ENCODE data around the gene ATP9B. TPM values are rescaled to one million over a fixed set of nuclear protein-coding genes. Genes with fewer than 3 reads are reported as not detected.

Gene ATP9B
- total RNA-seq, 1 experiment from 2014 or later: 44.4 TPM

DNA sequence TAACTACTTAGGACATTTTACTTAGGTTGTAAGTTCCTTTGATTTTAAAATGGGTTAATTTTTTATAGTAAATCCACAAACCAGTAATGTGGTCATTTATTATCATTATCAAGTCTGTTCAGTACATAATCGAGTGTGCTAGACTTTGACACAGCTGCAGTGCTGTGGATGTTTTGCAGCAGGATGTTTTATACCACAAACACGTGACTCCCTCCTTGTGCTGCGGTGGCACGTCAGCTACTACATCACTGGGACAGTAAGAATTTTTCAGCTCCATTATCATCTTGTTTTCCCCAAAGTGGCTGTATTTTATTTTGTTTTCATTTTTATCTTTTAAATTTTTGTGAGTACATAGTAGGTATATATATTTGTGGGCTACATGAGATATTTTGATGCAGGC is 70.0 kb downstream of the ATP9B start:
- POLR2A ChIA-PET: no interaction called here
- H3K4me3 ChIP-seq (ENCODE audit: low read depth in 2 of 2, low read length in 2 of 2): no peak overlapping the region
- intact Hi-C loops (cut with micrococcal nuclease; ENCODE audit: unreplicated experiment): no loop called here
- in situ Hi-C loops (cut with HindIII; ENCODE audit: low pct_unique_long_range_greater_than_20kb, low sequenced_read_pairs): no loop called here
- TF ChIP-seq SIN3A (IDR thresholded peaks at IDR 0.05; ENCODE audit: borderline replicate concordance, insufficient read depth, low read depth, low read length): no peak
- no peak for TF ChIP-seq POLR2AphosphoS5 (IDR thresholded peaks at IDR 0.05; ENCODE audit: low read depth, low read length)
- no peak for TF ChIP-seq TCF7L2 (IDR thresholded peaks at IDR 0.05; ENCODE audit: low read depth, low read length)
- TF ChIP-seq, protein P1, sequence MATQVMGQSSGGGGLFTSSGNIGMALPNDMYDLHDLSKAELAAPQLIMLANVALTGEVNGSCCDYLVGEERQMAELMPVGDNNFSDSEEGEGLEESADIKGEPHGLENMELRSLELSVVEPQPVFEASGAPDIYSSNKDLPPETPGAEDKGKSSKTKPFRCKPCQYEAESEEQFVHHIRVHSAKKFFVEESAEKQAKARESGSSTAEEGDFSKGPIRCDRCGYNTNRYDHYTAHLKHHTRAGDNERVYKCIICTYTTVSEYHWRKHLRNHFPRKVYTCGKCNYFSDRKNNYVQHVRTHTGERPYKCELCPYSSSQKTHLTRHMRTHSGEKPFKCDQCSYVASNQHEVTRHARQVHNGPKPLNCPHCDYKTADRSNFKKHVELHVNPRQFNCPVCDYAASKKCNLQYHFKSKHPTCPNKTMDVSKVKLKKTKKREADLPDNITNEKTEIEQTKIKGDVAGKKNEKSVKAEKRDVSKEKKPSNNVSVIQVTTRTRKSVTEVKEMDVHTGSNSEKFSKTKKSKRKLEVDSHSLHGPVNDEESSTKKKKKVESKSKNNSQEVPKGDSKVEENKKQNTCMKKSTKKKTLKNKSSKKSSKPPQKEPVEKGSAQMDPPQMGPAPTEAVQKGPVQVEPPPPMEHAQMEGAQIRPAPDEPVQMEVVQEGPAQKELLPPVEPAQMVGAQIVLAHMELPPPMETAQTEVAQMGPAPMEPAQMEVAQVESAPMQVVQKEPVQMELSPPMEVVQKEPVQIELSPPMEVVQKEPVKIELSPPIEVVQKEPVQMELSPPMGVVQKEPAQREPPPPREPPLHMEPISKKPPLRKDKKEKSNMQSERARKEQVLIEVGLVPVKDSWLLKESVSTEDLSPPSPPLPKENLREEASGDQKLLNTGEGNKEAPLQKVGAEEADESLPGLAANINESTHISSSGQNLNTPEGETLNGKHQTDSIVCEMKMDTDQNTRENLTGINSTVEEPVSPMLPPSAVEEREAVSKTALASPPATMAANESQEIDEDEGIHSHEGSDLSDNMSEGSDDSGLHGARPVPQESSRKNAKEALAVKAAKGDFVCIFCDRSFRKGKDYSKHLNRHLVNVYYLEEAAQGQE (IDR thresholded peaks at IDR 0.05; ENCODE audit: insufficient read depth in 1 of 2, low read depth in 2 of 2, low read length in 1 of 2): no peak
- TF ChIP-seq, protein P2, sequence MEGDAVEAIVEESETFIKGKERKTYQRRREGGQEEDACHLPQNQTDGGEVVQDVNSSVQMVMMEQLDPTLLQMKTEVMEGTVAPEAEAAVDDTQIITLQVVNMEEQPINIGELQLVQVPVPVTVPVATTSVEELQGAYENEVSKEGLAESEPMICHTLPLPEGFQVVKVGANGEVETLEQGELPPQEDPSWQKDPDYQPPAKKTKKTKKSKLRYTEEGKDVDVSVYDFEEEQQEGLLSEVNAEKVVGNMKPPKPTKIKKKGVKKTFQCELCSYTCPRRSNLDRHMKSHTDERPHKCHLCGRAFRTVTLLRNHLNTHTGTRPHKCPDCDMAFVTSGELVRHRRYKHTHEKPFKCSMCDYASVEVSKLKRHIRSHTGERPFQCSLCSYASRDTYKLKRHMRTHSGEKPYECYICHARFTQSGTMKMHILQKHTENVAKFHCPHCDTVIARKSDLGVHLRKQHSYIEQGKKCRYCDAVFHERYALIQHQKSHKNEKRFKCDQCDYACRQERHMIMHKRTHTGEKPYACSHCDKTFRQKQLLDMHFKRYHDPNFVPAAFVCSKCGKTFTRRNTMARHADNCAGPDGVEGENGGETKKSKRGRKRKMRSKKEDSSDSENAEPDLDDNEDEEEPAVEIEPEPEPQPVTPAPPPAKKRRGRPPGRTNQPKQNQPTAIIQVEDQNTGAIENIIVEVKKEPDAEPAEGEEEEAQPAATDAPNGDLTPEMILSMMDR (IDR thresholded peaks at IDR 0.05): no peak
- H3K4me1 ChIP-seq (ENCODE audit: control insufficient read depth, insufficient read depth, low read length): no peaks in the 10 kb centered on the region
- no peaks in the 10 kb centered on the region for H3K27me3 ChIP-seq (ENCODE audit: control insufficient read depth, insufficient read depth, low read length)
- CTCF ChIA-PET: no interaction called here
- no peak overlapping the region for H3K27ac ChIP-seq (ENCODE audit: low read length)
- no TSS peak for BruUV-seq (replicated peaks)
- H3K9me3 ChIP-seq (ENCODE audit: control insufficient read depth, insufficient read depth, low read depth, low read length): no peaks in the 10 kb centered on the region
- DNase-seq (ENCODE audit: low read depth, low spot score) (no peak), ATAC-seq (no peak)
- no peaks in the 10 kb centered on the region for H3K36me3 ChIP-seq (ENCODE audit: control insufficient read depth, insufficient read depth, low read length)

DNA sequence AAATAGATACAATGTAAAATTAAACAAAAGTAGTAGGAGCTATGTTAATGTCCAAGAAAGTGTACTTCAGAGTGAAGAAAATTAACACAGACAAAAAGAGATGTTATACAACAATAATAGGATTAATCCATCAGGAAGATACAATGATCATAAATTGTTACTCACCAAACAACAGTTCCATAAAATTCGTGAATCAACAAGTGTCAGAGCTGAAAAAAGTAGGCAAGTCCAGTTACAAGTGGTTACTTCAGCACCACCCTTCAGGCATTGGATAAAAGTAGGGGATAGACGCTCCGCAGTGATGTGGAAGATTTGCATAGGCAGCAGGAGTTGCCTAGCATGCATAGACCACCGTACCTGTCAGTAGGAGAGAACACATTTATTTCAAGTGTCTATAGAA is 77.8 kb downstream of the ATP9B start:
- POLR2A ChIA-PET: no interaction called here
- no peak overlapping the region for H3K4me3 ChIP-seq (ENCODE audit: low read depth in 2 of 2, low read length in 2 of 2)
- ATAC-seq (no peak), DNase-seq (ENCODE audit: low read depth, low spot score) (no peak)
- CTCF ChIA-PET: no interaction called here
- no TSS peak for BruUV-seq (replicated peaks)
- intact Hi-C loops (cut with micrococcal nuclease; ENCODE audit: unreplicated experiment) (no loop called here), in situ Hi-C loops (cut with HindIII; ENCODE audit: low pct_unique_long_range_greater_than_20kb, low sequenced_read_pairs) (no loop called here)
- no peak overlapping the region for H3K27ac ChIP-seq (ENCODE audit: low read length)
- TF ChIP-seq POLR2AphosphoS5 (IDR thresholded peaks at IDR 0.05; ENCODE audit: low read depth, low read length): no peak
- TF ChIP-seq, protein P2 (IDR thresholded peaks at IDR 0.05): no peak
- no peaks in the 10 kb centered on the region for H3K4me1 ChIP-seq (ENCODE audit: control insufficient read depth, insufficient read depth, low read length)
- H3K36me3 ChIP-seq (ENCODE audit: control insufficient read depth, insufficient read depth, low read length): no peaks in the 10 kb centered on the region
- H3K27me3 ChIP-seq (ENCODE audit: control insufficient read depth, insufficient read depth, low read length): no peaks in the 10 kb centered on the region
- H3K9me3 ChIP-seq (ENCODE audit: control insufficient read depth, insufficient read depth, low read depth, low read length): no peaks in the 10 kb centered on the region

DNA sequence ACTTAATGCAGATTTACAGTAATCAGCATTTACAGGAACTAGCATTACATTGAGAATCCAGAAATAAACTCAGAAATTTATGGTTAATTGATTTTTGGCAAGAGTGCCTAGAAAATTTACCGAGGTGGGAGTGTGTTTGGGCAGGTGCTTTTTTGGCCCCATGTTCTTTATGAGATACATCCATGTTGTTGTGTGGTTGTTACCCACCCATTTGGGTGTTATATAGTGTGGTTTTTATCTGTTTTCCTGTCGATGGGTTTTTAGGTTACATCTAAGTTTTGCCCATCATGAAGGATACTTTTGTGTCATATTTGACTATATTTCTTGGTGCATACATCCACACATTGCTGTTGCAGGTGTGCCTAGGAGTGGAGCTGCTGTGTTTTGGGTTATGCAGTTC is 82.0 kb downstream of the ATP9B start:
- POLR2A ChIA-PET: no interaction called here
- intact Hi-C loops (cut with micrococcal nuclease; ENCODE audit: unreplicated experiment): no loop called here
- DNase-seq (ENCODE audit: low read depth, low spot score): no peak

More for the DNA sequence above, 82.0 kb downstream of the ATP9B start:
- no peaks in the 10 kb centered on the region for H3K4me1 ChIP-seq (ENCODE audit: control insufficient read depth, insufficient read depth, low read length)
- no peak for ATAC-seq
- CTCF ChIA-PET: no interaction called here
- BruUV-seq (replicated peaks): no TSS peak
- H3K27ac ChIP-seq (ENCODE audit: low read length): no peak overlapping the region
- in situ Hi-C loops (cut with HindIII; ENCODE audit: low pct_unique_long_range_greater_than_20kb, low sequenced_read_pairs): no loop called here
- H3K4me3 ChIP-seq (ENCODE audit: low read depth in 2 of 2, low read length in 2 of 2): no peak overlapping the region
- no peaks in the 10 kb centered on the region for H3K27me3 ChIP-seq (ENCODE audit: control insufficient read depth, insufficient read depth, low read length)
- no peaks in the 10 kb centered on the region for H3K9me3 ChIP-seq (ENCODE audit: control insufficient read depth, insufficient read depth, low read depth, low read length)
- no peaks in the 10 kb centered on the region for H3K36me3 ChIP-seq (ENCODE audit: control insufficient read depth, insufficient read depth, low read length)
- TF ChIP-seq, protein P1 (IDR thresholded peaks at IDR 0.05; ENCODE audit: insufficient read depth in 1 of 2, low read depth in 2 of 2, low read length in 1 of 2): no peak
- TF ChIP-seq SIN3A (IDR thresholded peaks at IDR 0.05; ENCODE audit: borderline replicate concordance, insufficient read depth, low read depth, low read length): no peak
- TF ChIP-seq POLR2AphosphoS5 (IDR thresholded peaks at IDR 0.05; ENCODE audit: low read depth, low read length): no peak
- TF ChIP-seq, protein P2 (IDR thresholded peaks at IDR 0.05): no peak
- TF ChIP-seq TCF7L2 (IDR thresholded peaks at IDR 0.05; ENCODE audit: low read depth, low read length): no peak

Measured in Panc1 (cell line).